Measurements from ENCODE around the gene PIGBOS1. TPM values are rescaled to one million over a fixed set of nuclear protein-coding genes. Genes with fewer than 3 reads are reported as not detected.
A peak's percentile ranks its signal among the peaks of the same experiment; 100 is the strongest.
"Not testable (repeated sequence)": the region's sequence is repeated elsewhere in the genome, so short reads cannot be mapped to it uniquely, and the experiment has no call there.

Gene PIGBOS1
- total RNA-seq, 1 experiment from 2014 or later = 23.9 TPM

DNA sequence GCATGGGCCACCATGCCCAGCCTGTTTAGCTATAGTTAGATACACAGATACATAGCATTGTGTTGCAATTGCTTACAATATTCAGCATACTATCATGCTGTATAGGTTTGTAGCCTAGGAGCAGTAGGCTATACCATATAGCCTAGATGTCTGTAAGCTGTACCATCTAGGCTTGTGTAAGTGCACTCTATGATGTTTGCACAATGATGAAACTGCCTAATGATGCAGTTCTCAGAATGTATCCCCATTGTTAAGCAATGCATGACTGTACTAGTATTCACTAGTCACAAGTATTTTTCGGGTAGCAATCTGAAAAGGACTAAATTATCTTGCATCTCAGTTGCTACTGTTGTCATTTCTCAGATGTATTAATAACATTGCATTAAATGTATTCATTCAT lies 16.1 kb upstream of the PIGBOS1 start:
- DNase-seq (ENCODE audit: low read depth in 1 of 2, low spot score in 2 of 2) = no peak
- H3K27me3 ChIP-seq (replicated peaks) = no peaks in the 10 kb centered on the region
- no peaks in the 10 kb centered on the region for H3K4me1 ChIP-seq (replicated peaks)
- peaks cover 19% of the 10 kb centered on the region for H3K36me3 ChIP-seq
- H3K27ac ChIP-seq = no peak overlapping the region
- H3K4me3 ChIP-seq = no peak overlapping the region
- H3K9me3 ChIP-seq (replicated peaks) = no peaks in the 10 kb centered on the region

DNA sequence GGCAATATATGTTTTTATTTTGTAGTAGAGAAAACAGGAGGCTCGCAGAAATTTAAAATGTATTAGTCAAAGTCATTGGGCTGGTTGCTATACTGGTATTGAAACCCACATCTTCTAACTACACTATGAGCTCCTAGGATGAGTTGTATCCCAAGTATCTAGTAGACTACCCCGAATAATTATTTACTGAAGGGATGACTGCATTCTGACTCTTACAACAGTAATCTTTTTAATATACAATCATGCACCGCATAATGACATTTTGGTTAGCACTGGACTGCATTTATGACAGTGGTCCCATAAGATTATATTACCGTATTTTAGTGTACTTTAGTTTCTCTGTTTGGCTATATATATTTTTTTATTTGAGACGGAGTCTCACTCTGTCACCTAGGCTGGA lies 15.4 kb upstream of the PIGBOS1 start:
- no peaks in the 10 kb centered on the region for H3K27me3 ChIP-seq (replicated peaks)
- H3K4me3 ChIP-seq = no peak overlapping the region
- no peaks in the 10 kb centered on the region for H3K4me1 ChIP-seq (replicated peaks)
- H3K36me3 ChIP-seq = peaks cover 19% of the 10 kb centered on the region
- H3K9me3 ChIP-seq (replicated peaks) = no peaks in the 10 kb centered on the region
- H3K27ac ChIP-seq = no peak overlapping the region
- DNase-seq (ENCODE audit: low read depth in 1 of 2, low spot score in 2 of 2) = no peak

DNA sequence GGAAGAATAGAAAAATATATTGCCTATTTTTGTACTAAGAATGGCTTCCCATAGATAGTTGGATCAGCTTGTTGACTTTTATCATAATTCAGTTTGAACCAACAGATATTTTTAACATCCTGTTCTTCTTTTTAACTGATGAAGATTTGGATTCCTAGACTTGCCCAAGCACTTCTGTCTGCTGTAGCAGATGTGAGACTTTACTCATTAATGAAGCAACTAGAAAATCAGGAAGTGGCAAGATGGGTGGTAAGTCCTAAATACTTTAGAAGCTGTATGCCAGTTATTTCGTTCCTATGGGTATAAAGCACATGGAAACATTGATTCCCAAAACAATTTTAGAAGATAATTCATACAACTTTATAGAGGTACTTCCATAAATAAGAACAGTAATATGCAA lies 8.5 kb upstream of the PIGBOS1 start:
- Histone ChIP-seq H3K4me1 (replicated peaks) (no peaks in the 10 kb centered on the region), H3K27me3 (replicated peaks) (no peaks in the 10 kb centered on the region), H3K36me3 (peaks cover 8% of the 10 kb centered on the region), H3K4me3 (no peak overlapping the region), H3K27ac (no peak overlapping the region), H3K9me3 (replicated peaks) (no peaks in the 10 kb centered on the region)
- DNase-seq (ENCODE audit: low read depth in 1 of 2, low spot score in 2 of 2) = no peak

DNA sequence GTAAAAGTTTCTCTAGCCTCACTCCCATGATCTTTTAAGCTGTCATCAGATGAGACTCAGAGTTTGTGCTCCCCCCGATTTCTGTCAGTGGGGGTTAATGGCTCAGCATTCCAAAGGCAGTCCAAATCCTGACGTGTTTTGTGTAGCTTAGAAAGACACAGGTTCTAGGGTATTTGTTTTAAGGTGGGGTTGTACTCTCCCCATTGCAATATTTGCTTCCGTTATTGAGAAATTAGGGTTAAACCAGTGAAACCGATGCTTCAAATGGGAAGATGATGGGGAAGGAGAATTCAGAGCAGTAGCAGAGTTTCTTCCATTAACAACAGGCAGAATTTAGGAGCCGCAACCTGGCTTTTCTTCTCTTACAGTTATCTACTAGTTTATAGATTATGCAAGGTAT lies 3.5 kb upstream of the PIGBOS1 start:
- H3K9me3 ChIP-seq (replicated peaks) = no peaks in the 10 kb centered on the region
- no peak overlapping the region for H3K4me3 ChIP-seq
- no peaks in the 10 kb centered on the region for H3K27me3 ChIP-seq (replicated peaks)
- peaks cover 7% of the 10 kb centered on the region for H3K4me1 ChIP-seq (replicated peaks)
- peaks cover 3% of the 10 kb centered on the region; the same call in 1 of the 2 replicates for H3K36me3 ChIP-seq
- DNase-seq (ENCODE audit: low read depth in 1 of 2, low spot score in 2 of 2) = no peak
- H3K27ac ChIP-seq = no peak overlapping the region

DNA sequence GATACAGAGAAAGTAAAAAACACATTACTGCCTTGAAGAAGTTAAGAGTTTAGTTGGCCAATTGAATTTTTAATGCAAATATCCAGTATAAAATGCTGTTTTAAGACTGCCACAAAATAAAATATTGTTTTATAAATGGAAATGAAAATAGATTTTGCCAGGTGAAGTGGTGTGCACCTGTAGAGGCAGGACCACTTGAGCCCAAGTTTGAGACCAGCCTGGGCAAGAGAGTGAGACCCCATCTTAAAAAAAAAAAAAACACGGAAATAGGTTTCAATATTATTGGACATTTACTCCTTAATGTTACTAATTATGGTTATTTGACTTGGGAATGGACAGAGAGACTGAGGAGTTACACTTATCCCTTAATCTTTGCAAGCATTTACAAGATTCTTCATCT lies 2.0 kb upstream of the PIGBOS1 start:
- Histone ChIP-seq H3K36me3 (peaks cover 10% of the 10 kb centered on the region; the same call in 1 of the 2 replicates), H3K4me3 (no peak overlapping the region), H3K27ac (no peak overlapping the region), H3K27me3 (replicated peaks) (no peaks in the 10 kb centered on the region), H3K9me3 (replicated peaks) (no peaks in the 10 kb centered on the region), H3K4me1 (replicated peaks) (peaks cover 7% of the 10 kb centered on the region)
- no peak for DNase-seq (ENCODE audit: low read depth in 1 of 2, low spot score in 2 of 2)

DNA sequence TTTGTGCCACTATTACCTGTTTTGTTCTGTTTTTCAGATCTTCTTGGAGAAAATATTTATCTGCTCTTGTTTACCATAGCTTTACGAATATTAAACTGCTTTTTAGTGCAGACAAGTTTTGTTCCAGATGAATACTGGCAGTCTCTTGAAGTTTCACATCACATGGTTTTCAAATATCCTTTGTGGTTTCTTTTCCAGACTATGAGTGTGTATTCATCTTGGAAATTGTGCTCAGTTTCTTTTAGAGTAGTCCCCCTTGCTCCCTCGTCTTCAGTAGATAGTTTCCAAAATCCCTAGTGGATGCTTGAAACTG lies 1.3 kb upstream of the PIGBOS1 start:
- H3K9me3 ChIP-seq (replicated peaks) = no peaks in the 10 kb centered on the region
- no peaks in the 10 kb centered on the region for H3K27me3 ChIP-seq (replicated peaks)
- DNase-seq (ENCODE audit: low read depth in 1 of 2, low spot score in 2 of 2) = no peak
- peaks cover 7% of the 10 kb centered on the region for H3K4me1 ChIP-seq (replicated peaks)
- H3K36me3 ChIP-seq = peaks cover 10% of the 10 kb centered on the region; the same call in 1 of the 2 replicates
- peak overlapping the region; percentile 73; the same call in 1 of the 2 replicates for H3K4me3 ChIP-seq
- H3K27ac ChIP-seq = no peak overlapping the region

DNA sequence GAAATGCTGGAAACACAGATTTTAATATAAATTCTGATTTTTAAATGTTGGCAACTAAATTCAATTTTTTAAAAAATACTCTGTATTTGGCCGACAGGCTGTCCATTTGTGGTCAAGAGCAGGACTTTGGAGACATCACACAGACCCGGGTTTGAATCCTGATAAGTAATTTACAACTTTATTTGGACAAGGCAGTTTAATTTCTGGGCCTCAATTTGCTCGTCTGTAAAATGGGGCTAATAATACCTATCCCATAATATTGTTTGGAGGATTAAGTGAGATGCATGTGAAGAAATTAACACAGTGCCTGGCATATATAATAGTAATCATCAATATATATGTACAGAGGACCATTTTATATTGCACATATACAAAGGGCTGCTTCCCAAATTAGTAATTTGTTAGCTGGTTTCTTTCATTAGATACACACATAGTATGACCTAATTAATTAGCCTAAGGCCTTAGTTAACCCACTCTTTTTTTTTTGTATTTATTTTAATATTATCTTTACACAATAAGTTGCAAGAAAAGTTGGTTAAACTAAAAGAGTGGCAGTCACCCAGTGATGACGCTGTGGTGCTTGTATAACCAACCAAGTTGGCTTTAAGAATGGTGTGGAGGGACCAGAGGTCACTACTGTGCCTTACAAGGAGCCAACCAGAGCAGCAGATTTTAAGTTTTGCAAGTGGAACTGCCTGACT lies 764 bp upstream of the PIGBOS1 start:
- DNase-seq (ENCODE audit: low read depth in 1 of 2, low spot score in 2 of 2) = peak in 1 of 2 experiments; percentile 7
- Histone ChIP-seq H3K27ac (peak overlapping the region; percentile 96), H3K9me3 (replicated peaks) (no peaks in the 10 kb centered on the region), H3K36me3 (peaks cover 8% of the 10 kb centered on the region; the same call in 1 of the 2 replicates), H3K4me3 (peak overlapping the region; percentile 73), H3K27me3 (replicated peaks) (no peaks in the 10 kb centered on the region), H3K4me1 (replicated peaks) (peaks cover 7% of the 10 kb centered on the region)

DNA sequence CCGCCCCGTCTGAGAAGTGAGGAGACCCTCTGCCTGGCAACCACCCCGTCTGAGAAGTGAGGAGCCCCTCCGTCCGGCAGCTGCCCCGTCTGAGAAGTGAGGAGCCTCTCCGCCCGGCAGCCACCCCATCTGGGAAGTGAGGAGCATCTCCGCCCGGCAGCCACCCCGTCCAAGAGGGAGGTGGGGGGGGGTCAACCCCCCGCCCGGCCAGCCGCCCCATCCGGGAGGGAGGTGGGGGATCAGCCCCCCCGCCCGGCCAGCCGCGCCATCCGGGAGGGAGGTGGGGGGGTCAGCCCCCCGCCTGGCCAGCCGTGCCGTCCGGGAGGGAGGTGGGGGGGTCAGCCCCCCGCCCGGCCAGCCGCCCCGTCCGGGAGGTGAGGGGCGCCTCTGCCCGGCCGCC lies 16.1 kb downstream of the PIGBOS1 start:
- H3K36me3 ChIP-seq; H3K4me1 ChIP-seq (replicated peaks); H3K9me3 ChIP-seq (replicated peaks); H3K27me3 ChIP-seq (replicated peaks); DNase-seq (ENCODE audit: low read depth in 1 of 2, low spot score in 2 of 2); H3K27ac ChIP-seq; H3K4me3 ChIP-seq: not testable (repeated sequence)

DNA sequence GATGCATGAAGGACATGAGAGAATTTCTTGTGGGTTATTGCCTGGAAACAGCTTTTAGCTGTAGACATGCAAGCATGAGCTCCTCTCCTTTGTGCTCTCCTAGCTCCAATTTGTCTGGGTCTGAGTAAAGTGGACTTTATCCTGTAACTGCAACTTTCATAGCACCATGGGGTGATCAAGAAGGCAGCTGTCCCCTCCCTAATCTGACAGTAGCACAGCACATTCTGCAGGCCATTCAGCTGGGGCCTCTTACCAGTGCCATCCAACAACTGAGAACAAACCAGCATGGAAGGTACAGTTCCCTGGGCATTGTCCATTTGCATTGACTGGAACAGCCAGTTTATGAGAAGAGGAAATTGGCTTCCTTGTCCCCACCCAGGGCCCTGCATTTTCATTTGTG lies 21.6 kb downstream of the PIGBOS1 start:
- H3K9me3 ChIP-seq (replicated peaks) = no peaks in the 10 kb centered on the region
- DNase-seq (ENCODE audit: low read depth in 1 of 2, low spot score in 2 of 2) = no peak
- H3K4me1 ChIP-seq (replicated peaks) = no peaks in the 10 kb centered on the region

DNA sequence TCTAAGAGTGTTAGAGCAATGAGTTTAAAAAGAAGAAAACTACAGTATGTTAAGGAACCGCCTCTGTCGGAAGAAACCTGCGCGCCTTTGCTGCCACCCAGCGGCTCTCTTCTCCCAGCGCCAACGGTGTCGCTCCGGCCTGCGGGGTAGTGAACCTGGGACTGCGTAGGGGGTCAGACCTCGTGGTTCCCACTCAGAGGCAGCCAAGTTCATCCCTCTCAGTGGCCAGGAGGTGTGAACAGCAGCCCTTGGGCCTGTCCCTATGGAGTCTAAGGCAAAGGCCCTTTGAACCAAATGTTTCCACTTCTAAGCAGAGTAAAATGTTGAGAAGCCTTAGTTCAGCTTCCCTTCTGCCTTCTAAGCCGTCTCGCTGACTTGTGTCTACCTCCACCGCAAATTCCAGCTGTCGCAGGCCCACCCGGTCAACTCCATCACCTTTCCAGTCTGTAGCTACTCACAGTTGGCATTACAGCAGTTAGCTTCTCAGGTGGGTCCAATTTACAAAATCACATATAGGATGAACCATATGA lies 28.3 kb downstream of the PIGBOS1 start:
- peak; percentile 84 to 88 for DNase-seq (ENCODE audit: low read depth in 1 of 2, low spot score in 2 of 2)
- peak overlapping the region; percentile 88 for H3K4me3 ChIP-seq
- H3K27ac ChIP-seq = peak overlapping the region; percentile 75
- peaks cover 7% of the 10 kb centered on the region for H3K4me1 ChIP-seq (replicated peaks)
- H3K9me3 ChIP-seq (replicated peaks) = no peaks in the 10 kb centered on the region
- H3K36me3 ChIP-seq = peaks cover 13% of the 10 kb centered on the region
- no peaks in the 10 kb centered on the region for H3K27me3 ChIP-seq (replicated peaks)

More for the DNA sequence above, 21.6 kb downstream of the PIGBOS1 start:
- Histone ChIP-seq H3K27ac (no peak overlapping the region), H3K36me3 (no peaks in the 10 kb centered on the region), H3K4me3 (no peak overlapping the region), H3K27me3 (replicated peaks) (no peaks in the 10 kb centered on the region)

DNA sequence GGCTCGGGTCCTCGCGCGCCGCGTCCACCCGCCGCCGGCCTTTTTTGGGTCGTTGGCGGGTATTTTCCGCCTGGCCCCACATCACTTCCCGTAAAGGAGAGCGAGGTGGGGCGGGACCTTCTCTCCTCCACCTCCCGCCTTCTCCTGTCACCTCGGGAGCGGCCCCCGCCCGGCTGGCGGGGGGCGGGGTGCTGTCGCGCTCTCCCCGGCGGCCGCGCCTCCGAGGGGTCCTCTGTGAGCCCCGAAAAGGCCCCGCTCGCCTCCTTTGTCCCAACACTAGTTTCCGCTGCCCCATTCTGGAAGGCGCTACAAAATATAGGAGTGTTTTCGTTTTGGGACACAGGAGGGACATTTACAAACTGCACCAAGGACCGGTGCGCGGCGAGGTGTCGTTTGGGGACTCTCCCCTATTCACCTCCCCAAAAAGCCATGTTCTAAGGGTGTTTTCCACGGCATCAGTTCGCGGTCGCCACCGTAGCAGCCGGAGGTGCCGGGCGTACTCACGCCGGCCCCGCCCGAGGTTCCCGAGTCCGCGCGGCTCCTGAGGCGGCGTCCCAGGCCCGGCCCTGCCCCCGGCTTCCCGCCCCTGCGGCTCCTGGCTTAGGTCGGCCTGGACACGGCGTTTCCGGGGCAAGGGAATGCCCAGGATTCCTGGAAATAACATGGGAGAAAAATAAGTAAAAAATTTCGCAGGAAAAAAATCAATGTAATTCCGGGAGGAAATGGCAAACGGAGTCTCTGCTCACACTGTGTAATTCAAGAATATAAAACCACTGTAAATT lies 29.0 kb downstream of the PIGBOS1 start, which contains the start of gene RAB27A:
Gene RAB27A (minus strand): TSS at position 68 of the 782 bp plus-strand sequence. CDS start 54,879 bp downstream, outside the sequence.
- H3K36me3 ChIP-seq = peaks cover 15% of the 10 kb centered on the region
- peak within 1 kb of the TSS; percentile 88 for H3K4me3 ChIP-seq
- peaks cover 7% of the 10 kb centered on the region for H3K4me1 ChIP-seq (replicated peaks)
- H3K27me3 ChIP-seq (replicated peaks) = no peaks in the 10 kb centered on the region
- peak within 1 kb of the TSS; percentile 75 for H3K27ac ChIP-seq
- H3K9me3 ChIP-seq (replicated peaks) = no peaks in the 10 kb centered on the region
- peak; percentile 80 to 88 for DNase-seq (ENCODE audit: low read depth in 1 of 2, low spot score in 2 of 2)

DNA sequence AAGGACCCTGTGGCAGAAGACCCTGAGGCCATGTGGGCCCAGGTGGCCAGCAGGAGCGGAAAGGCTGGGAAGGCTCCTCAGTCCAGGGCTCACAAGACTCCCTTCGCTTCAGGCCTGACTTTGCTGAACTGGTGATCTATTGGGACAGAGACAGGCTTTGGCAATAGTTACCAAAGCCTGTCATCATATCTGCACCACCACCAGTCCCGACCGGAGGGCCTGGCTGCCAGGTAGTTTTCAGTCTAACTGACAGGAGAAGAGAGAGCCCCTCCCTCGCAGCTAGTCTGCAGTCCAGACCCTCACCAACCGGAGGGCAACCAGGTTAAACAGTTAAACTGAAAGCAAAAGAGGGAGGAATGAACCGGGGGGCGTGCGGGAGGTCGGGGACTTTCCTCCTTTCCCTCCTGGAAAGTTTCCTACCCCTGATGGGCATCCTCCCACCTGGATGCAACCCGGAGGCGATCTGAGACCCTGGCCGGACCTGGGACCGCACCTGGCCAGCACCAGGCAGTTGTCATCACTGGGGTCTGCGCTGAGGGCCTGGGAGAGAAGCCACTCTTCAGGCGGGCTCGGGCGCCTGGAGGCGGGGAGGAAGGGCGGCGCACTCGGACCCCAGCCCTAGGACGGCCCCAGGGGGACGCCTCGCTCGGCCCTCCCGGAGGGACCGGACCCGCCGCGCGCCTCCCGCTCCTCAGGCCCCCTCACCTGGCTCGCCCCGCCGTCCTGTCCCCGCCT lies 29.7 kb downstream of the PIGBOS1 start:
- DNase-seq (ENCODE audit: low read depth in 1 of 2, low spot score in 2 of 2) = peak in 1 of 2 experiments; percentile 39
- Histone ChIP-seq H3K4me1 (replicated peaks) (peaks cover 7% of the 10 kb centered on the region), H3K27ac (peak overlapping the region; percentile 75), H3K9me3 (replicated peaks) (no peaks in the 10 kb centered on the region), H3K4me3 (peak overlapping the region; percentile 88), H3K27me3 (replicated peaks) (no peaks in the 10 kb centered on the region), H3K36me3 (peaks cover 15% of the 10 kb centered on the region)

DNA sequence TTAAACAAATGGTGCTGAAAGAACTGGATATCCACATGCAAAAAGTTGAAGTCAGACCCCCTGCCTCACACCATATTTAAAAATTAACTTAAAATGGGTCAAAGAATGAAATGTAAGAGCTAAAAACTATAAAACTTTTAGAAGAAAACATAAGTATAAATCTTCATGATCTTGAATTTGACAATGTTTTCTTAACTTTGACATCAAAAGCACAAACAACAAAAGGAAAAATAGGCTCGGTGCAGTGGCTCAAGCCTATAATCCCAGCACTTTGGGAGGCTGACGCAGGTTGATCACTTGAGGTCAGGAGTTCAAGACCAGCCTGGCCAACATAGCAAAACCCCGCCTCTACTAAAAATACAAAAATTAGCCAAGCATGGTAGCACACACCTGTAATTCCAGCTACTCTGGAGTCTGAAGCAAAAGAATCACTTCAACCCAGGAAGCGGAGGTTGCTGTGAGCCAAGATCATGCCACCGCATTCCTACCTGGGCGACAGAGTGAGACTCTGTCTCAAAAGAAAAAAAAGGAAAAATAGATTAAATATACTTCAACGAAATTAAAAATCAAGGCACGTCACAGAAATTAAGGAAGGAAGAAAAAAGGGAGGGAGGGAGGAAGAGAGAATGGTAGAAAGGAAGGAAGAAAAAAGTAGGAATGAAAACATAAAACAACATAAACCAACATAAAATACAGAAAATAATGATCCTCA lies 30.8 kb downstream of the PIGBOS1 start:
- Histone ChIP-seq H3K4me3 (peak overlapping the region; percentile 88), H3K36me3 (peaks cover 15% of the 10 kb centered on the region), H3K27ac (no peak overlapping the region), H3K4me1 (replicated peaks) (peaks cover 10% of the 10 kb centered on the region), H3K9me3 (replicated peaks) (no peaks in the 10 kb centered on the region), H3K27me3 (replicated peaks) (no peaks in the 10 kb centered on the region)
- no peak for DNase-seq (ENCODE audit: low read depth in 1 of 2, low spot score in 2 of 2)

Data from SJSA1 (cell line).